Inferior parietal cortex (tissue), 1 donor: Measurements from ENCODE around the gene HSPA4.

Experiments used
- DNase-seq: peaks from one replicate; pipeline ENCODE4 v3.0.0-alpha.2; 2016; ENCODE audit errors: extremely low spot score

Gene HSPA4

GRCh38 chr5:133106343-133106742 is 54.5 kb downstream of the HSPA4 start:
- DNase-seq, result no peak

- DNase-seq, result no peak
Measured at GRCh38 chr5:133106761-133107572, 55.2 kb downstream of the HSPA4 start.

DNA sequence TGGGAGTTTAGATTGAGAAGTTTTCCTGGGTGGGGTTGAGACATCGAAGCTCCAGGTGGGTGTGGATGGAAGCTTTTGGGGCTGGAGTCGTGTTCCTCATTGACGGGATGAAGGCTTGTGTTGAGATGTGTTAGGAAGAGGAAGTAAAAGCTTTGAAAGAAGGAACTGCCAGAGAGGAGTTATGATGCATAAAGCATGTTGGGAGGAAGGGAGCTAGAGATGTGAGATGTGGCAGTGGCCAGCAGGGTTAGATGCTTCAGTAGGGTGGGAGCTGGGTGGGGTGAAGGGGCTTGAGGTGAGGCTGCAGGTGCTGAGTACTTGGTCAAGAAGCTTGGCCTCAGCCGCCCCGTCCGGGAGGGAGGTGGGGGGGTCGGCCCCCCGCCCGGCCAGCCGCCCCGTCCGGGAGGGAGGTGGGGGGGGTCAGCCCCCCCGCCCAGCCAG is 56.7 kb downstream of the HSPA4 start:
- DNase-seq, result no peak

DNA sequence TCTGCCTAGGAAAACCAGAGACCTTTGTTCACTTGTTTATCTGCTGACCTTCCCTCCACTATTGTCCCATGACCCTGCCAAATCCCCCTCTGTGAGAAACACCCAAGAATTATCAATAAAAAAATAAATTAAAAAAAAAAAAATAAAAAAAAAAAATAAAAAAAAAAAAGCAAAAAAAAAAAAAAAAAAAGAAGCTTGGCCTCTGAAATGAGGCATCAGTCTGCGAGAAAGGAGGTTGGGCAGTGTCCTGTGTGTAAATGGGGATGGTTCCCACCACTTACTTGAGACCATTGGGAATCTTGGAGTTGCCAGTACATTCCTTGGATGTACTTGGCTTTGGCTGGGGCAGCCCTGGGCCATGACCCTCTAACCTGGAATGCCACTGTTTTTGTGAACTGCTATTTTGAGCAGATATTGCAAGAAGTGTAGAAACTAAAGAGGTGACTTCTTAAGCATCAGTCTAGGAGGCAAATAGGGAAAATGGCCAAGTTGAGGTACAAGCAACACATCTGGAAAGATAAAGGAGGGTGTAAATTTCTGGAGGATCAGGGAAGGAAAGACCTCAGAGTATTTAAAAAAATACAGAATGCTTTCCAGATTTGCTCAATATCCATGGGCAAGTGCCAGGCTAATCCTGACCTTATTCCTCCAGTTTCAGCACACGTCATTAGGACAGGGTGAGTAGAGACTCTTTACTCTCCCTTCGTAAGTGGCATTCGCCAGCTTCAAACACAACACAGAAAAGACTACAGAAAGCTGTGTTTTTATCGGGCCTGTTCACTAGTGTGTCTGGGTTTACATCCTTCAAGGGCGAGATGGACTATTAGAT is 58.1 kb downstream of the HSPA4 start:
- no peak for DNase-seq

DNA sequence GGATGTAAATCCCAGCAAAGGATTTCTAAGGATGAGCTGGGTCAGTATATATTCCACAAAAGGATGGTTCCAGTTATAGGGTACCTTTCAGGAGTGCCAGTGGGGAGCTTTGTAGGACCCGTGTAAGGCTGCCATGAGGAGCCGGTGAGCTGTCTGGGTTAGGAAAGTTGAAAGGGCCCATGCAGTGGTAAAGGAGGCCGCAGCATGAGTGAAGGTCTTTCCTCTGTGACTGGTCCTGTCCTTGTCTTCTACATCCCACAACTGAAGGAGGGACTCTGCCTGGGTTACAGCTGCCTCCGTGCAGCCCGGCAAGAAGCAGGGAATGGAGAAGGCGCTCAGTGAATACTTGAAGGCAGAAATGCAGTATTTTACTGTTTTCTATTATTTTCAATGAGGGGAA is 58.9 kb downstream of the HSPA4 start:
- no peak for DNase-seq

DNA sequence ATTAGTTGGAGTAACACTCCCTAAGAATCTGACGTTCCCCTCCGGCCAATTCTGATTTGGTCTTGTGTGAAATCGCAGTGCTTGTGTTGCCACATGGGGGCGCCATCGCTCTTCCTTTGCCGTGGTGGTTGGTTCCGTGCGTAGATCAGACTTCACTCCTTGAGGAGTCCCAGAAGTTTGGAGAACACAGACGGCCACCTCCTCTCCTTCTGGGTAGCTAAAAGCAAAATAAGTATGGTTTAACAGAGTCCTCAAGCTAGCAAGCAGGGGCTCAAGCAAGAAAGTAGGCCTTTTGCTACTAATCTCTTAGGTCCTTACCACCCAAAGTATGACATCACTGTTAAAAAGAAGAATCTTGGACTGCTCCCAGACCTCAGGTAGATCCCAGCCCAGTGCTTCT is 59.5 kb downstream of the HSPA4 start:
- DNase-seq, result peak; percentile 92

GRCh38 chr5:133112026-133112660 is 60.3 kb downstream of the HSPA4 start:
- DNase-seq, result no peak

GRCh38 chr5:133113331-133114061 is 61.7 kb downstream of the HSPA4 start:
- no peak for DNase-seq

GRCh38 chr5:133114166-133114932 is 62.5 kb downstream of the HSPA4 start:
- no peak for DNase-seq

DNA sequence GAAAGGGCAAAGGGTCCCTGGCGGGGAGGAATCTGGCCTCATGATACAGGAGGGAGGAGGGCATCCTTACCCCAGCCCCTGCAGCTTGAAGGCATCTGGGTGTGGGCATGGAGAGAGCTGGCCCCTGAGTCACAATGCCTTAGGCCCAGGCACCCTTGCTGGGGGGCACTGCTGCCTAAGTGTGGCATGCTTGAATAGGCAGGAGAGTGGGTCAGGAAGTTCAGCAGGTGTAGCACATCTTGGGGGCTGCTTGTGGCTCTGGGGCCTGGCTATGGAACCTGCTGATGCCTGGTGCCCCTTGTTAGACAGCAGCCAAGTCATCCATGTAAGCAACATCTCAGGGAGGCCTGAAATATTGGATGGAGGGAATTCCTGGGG is 63.1 kb downstream of the HSPA4 start:
- DNase-seq, result no peak

DNA sequence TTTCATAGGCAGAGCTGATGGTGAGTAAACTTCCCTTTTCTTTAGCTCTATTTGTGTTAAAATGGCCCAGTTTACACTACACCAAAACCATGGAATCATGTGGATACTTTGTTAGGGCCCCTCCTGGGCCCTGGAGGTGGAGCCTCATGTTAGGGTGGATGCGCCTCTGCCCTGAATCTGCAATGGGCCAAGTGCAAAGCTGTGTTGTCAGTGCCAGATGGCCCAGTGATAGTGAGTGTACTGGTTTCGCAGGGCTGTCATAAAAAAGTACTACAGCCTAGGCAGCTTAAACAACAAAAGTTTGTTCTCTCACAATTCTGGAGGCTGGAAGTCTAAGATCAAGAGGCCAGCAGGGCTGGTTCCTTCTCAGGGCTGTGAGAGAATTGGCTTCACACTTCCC is 64.8 kb downstream of the HSPA4 start:
- DNase-seq, result no peak

- DNase-seq, result no peak
Measured at GRCh38 chr5:133117166-133117911, 65.5 kb downstream of the HSPA4 start.

DNA sequence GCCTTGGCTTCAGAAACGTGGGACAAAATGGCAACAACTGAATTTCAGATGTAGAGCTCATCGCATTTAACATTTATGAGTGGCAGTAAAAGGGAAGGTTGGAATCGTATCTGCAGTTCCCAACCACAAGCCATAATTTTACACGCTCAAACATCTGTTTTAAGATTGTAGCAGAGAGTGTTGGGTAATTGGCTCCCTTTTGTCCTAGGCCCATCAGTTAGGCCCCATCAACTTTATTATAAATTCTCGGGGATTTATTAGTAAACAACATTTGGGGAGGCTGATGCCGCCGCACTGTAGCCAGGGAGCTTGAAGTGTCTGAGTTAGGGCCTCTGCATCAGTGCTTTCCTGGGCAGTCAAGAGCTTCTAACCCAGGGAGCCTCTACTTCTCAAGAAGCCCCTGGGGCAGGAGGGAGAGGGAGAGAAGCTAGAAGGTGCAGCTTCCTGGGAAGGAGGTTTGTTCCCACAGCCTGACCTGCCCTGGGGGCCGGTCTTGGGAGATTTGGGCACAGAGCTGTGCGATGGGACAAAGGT is 66.2 kb downstream of the HSPA4 start:
- DNase-seq, result no peak

- no peak for DNase-seq
Measured at GRCh38 chr5:133118741-133119140, 66.9 kb downstream of the HSPA4 start.

- DNase-seq, result no peak
Measured at GRCh38 chr5:133119233-133119711, 67.5 kb downstream of the HSPA4 start.

- no peak for DNase-seq
Measured at GRCh38 chr5:133120156-133120750, 68.4 kb downstream of the HSPA4 start.

- no peak for DNase-seq
Measured at GRCh38 chr5:133121080-133121479, 69.3 kb downstream of the HSPA4 start.

DNA sequence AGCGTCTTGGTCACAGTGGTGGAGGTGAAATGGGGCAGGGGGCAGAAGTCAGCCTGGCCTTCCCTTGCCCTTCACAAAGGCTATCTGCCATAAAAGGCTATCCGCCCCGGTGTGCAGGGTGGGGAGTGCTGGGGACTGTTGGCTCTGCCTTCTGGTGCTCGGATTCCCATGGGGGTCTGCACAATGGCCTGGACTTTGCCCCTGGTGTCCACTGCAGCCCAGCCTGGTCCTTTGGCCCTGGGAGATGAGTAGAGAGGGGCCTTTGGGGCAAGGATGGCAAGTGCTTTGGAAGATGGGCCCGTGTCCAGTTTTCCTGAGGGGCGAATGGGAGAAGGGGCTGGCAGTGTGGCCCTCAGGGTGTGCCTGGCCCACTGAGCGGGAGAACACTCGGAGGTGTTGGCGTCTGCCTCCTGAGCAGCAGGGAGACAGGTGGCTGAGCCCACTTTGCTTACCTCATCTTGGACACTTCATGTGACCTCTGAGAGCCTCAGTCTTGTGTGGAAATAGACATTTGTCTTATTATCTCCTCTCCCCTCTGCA is 69.9 kb downstream of the HSPA4 start:
- DNase-seq, result no peak

DNA sequence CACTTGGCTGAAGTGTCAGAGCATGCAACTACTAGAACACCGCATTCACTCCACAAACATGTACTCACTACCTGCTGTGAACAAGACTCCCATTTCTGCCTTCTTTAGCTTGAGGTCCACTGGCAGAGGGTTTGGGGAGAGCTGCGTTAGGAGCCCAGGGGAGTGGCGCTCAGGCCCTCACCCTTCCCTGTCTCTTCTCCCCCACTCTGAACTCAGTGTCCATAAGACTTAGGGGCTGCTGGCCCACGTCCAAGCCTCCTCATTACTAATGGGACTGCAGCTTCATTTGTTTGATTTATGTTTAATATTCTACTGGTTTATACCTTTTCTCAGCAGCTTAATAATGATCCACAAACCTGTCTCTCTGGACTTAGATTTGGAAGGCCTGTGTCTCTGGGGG is 70.9 kb downstream of the HSPA4 start:
- no peak for DNase-seq
